HepG2 (cell line): ENCODE data around the gene TMSB15B. TPM values are rescaled to one million over a fixed set of nuclear protein-coding genes. Genes with fewer than 3 reads are reported as not detected.
"Not testable (repeated sequence)": the region's sequence is repeated elsewhere in the genome, so short reads cannot be mapped to it uniquely, and the experiment has no call there.

Source experiments
- ATAC-seq: fragments of 200-7000 bp; cut with Tn5 transposase; 3 replicates; pipeline ENCODE4 v1.9.1; 2020; ENCODE audit warnings: mild to moderate bottlenecking, moderate library complexity
- BruUV-seq: library from RNA; stranded (reverse); fragments of 400-500 nt; replicated peaks from 2 replicates; lab custom pipeline; 2021; lab: Mats Ljungman, UMichigan
- CTCF ChIA-PET: fragments of 300-600 bp; formaldehyde crosslinking; extraction: SDS; loops from one replicate; lab custom pipeline; 2021; ENCODE audit warnings: low total read pairs, inconsistent platforms, low intra/inter-chr PET ratio; lab: Yijun Ruan, JAX
- POLR2A ChIA-PET: fragments of 350-600 bp; sonication (Branson Sonifier 250); formaldehyde crosslinking; loops from one replicate; lab custom pipeline; 2020; ENCODE audit warnings: antibody characterized with exemption, inconsistent platforms; lab: Yijun Ruan, JAX
- DNase-seq: peaks from one replicate; pipeline ENCODE4 v3.0.0-alpha.2; 2015; ENCODE audit warnings: low spot score
- FAIRE-seq: peaks from 3 replicates; lab custom pipeline; 2011; peaks lifted over from hg19 to GRCh38; lab: Jason Lieb, UNC
- H2AFZ ChIP-seq: one replicate; pipeline ENCODE4 v1.6.1; 2011; ENCODE audit warnings: low read length, inconsistent platforms
- H3K27ac ChIP-seq: fragments of 300-600 bp; 3 replicates; pipeline ENCODE4 v1.8.0; 2011; ENCODE audit warnings: mixed run types, mild to moderate bottlenecking, mixed read lengths, low read length, inconsistent platforms; ENCODE audit not compliant: insufficient read depth; ENCODE audit errors: extremely low read length
- H3K27me3 ChIP-seq, 2 experiments: fragments of 200-600 bp in 1 of 2; 2 replicates in 1 of 2; 3 replicates in 1 of 2; pipeline versions ENCODE4 v1.6.0 to v1.8.0; 2011; ENCODE audit warnings: low read length in 2 of 2, mild to moderate bottlenecking in 2 of 2, moderate library complexity in 2 of 2, inconsistent platforms in 1 of 2; ENCODE audit not compliant: insufficient read depth in 2 of 2, control insufficient read depth in 1 of 2
- H3K36me3 ChIP-seq, 2 experiments: fragments of 200-600 bp in 1 of 2; replicated peaks in 1 of 2; 2 replicates in 1 of 2; 3 replicates in 1 of 2; pipeline versions ENCODE4 v1.5.1 to v1.8.0; 2011; ENCODE audit warnings: low read length in 2 of 2, inconsistent platforms in 1 of 2; ENCODE audit not compliant: insufficient read depth in 2 of 2, control insufficient read depth in 1 of 2
- H3K4me1 ChIP-seq: 2 replicates; pipeline ENCODE4 v1.5.1; 2012; ENCODE audit warnings: low read length, inconsistent platforms; ENCODE audit not compliant: insufficient read depth
- H3K4me2 ChIP-seq: 2 replicates; pipeline ENCODE4 v1.6.0; 2011; ENCODE audit warnings: low read depth, low read length, inconsistent platforms
- H3K4me3 ChIP-seq, 3 experiments: fragments of 200-600 bp in 1 of 3; sonication (generic), shearing (Covaris generic) in 1 of 3; replicated peaks in 1 of 3; 2 replicates each; pipeline ENCODE4 v1.5.1; 2011 to 2016; ENCODE audit warnings: low read length in 3 of 3, inconsistent platforms in 2 of 3, low read depth in 2 of 3, mild to moderate bottlenecking in 2 of 3, control low read depth in 1 of 3, mixed read lengths in 1 of 3; ENCODE audit not compliant: insufficient read depth in 1 of 3
- H3K79me2 ChIP-seq: one replicate; pipeline ENCODE4 v1.6.1; 2011; ENCODE audit warnings: low read length, inconsistent platforms; ENCODE audit not compliant: insufficient read depth
- H3K9ac ChIP-seq: 2 replicates; pipeline ENCODE4 v1.6.0; 2011; ENCODE audit warnings: mild to moderate bottlenecking, low read depth, low read length, inconsistent platforms; ENCODE audit not compliant: insufficient read depth
- H3K9me3 ChIP-seq: 2 replicates; pipeline ENCODE4 v1.5.1; 2012; ENCODE audit warnings: mild to moderate bottlenecking, low read length
- H4K20me1 ChIP-seq: 2 replicates; pipeline ENCODE4 v1.6.0; 2011; ENCODE audit warnings: inconsistent platforms, mild to moderate bottlenecking, low read length, moderate library complexity; ENCODE audit not compliant: insufficient read depth
- HNRNPL ChIP-seq: fragments of 200-400 bp; formaldehyde crosslinking; IDR thresholded peaks from 2 replicates; pipeline ENCODE4 v1.6.1; 2017; ENCODE audit warnings: mild to moderate bottlenecking, low read depth, low read length
- KMT2A ChIP-seq: sonication (generic); formaldehyde crosslinking; IDR thresholded peaks from 2 replicates; pipeline ENCODE4 v1.4.0; 2020; ENCODE audit warnings: missing genetic modification reagents
- PRMT3 ChIP-seq: sonication (generic); formaldehyde crosslinking; IDR thresholded peaks from 2 replicates; pipeline ENCODE4 v1.8.1; 2022; ENCODE audit warnings: low read depth, mild to moderate bottlenecking, moderate library complexity, missing genetic modification reagents, borderline replicate concordance
- THYN1 ChIP-seq: sonication (generic); formaldehyde crosslinking; IDR thresholded peaks from 2 replicates; pipeline ENCODE4 v1.8.1; 2023; ENCODE audit warnings: low read depth, mild to moderate bottlenecking, moderate library complexity, missing genetic modification reagents, borderline replicate concordance
- ZNF317 ChIP-seq: sonication (generic); formaldehyde crosslinking; IDR thresholded peaks from 2 replicates; pipeline ENCODE4 v1.5.0; 2020; ENCODE audit warnings: mild to moderate bottlenecking, missing genetic modification reagents
- ZNF335 ChIP-seq: sonication (generic); formaldehyde crosslinking; IDR thresholded peaks from 2 replicates; pipeline ENCODE4 v1.4.0; 2020; ENCODE audit warnings: missing genetic modification reagents
- ZNF652 ChIP-seq: IDR thresholded peaks from 2 replicates; pipeline ENCODE4 v1.6.1; 2016; ENCODE audit warnings: low read depth, borderline replicate concordance
- ZNF777 ChIP-seq: sonication (generic); formaldehyde crosslinking; IDR thresholded peaks from 2 replicates; pipeline ENCODE4 v1.4.0; 2020; ENCODE audit warnings: missing genetic modification reagents
- WGBS: methylation state at CpG from one replicate; pipeline ENCODE4 v1.1.6; 2017; ENCODE audit warnings: low lambda C conversion rate; 5-methylcytosine and 5-hydroxymethylcytosine counted together
- in situ Hi-C: cut with HindIII; loops from 2 replicates; pipeline ENCODE4 v1.10.0; 2017; ENCODE audit warnings: low pct_unique_long_range_greater_than_20kb; ENCODE audit not compliant: extremely low pct_ligation_motif_present
- intact Hi-C: fragments of 100-400 bp; cut with micrococcal nuclease; formaldehyde crosslinking; loops from one replicate; pipeline ENCODE4 v1.10.0; 2022; ENCODE audit not compliant: unreplicated experiment
- polyA plus RNA-seq, 8 experiments: library from polyadenylated mRNA; depleted of rRNA in 3 of 8; stranded (reverse) in 7 of 8; unstranded in 1 of 8; fragments of >200 nt; fragmentation: Illumina TruSeq in 4 of 8; extraction: Trizol in 4 of 8; gene quantifications; 2 replicates each; pipeline versions ENCODE4 v1.2.1 to v1.2.3, GENCODE V29; 2011 to 2016; ENCODE audit warnings: low read depth in 4 of 8, missing spikeins in 1 of 8, mixed read lengths in 1 of 8; ENCODE audit not compliant: insufficient read depth in 1 of 8
- total RNA-seq, 5 experiments: library from RNA; depleted of rRNA; stranded (reverse); fragments of >200 nt; fragmentation: Illumina TruSeq; extraction: Trizol; gene quantifications; 2 replicates each; pipeline ENCODE4 v1.2.3, GENCODE V29; 2016; ENCODE audit warnings: low read depth in 1 of 5

The TMSB15B gene
- total and polyA plus RNA-seq, 2 of the 13 experiments (the other 11 are each of a cell fraction or from before 2014, with no cell fraction given) = not detected

DNA sequence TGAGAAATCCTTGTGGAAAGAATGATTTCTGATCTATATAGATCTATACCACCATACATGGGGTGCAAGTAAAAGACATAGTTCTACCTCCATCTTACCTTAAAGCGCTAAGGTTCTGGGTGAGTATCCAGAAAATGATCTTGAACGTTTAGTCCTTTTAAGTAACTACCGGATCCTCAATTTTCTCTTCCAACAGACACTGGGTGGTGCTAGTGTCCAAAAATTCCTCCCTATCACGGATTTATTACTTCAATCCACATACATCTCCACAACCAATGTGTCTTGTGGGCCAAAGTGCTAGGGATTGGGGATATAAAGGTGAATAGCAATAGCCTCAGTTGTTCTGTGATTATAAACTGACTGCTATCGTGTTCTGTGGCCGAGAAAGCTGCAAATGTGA lies 1.8 kb upstream of the TMSB15B start:
- CTCF ChIA-PET, H3K79me2 ChIP-seq, BruUV-seq, DNase-seq, H4K20me1 ChIP-seq, H3K27me3 ChIP-seq, H2AFZ ChIP-seq, H3K4me1 ChIP-seq, H3K9ac ChIP-seq, in situ Hi-C loops, H3K4me3 ChIP-seq, H3K9me3 ChIP-seq, FAIRE-seq, H3K27ac ChIP-seq, intact Hi-C loops, ATAC-seq, H3K4me2 ChIP-seq, POLR2A ChIA-PET, H3K36me3 ChIP-seq: not testable (repeated sequence)
- WGBS = no CpG with 5 or more reads among the region's 6 CpGs

DNA sequence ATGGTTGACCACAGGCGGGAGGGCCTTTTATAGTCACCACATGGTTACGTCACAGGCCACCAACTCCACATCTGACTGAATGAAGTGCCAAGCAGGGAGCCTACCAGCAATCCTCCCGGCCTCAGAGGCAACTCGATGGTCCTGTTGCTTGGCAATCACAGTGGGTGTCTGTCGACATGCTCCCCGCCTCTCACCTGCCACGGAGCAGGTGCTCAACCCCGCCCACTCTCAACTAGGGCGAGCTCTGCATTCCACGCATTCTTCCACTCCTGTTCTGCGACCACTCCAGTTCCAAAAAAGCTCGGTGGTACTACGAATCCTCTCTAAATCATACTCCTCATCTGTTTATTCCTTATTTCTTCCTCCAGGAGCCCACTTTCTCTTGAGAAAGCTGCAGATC lies 21.1 kb downstream of the TMSB15B start:
- H3K4me2 ChIP-seq, H3K27me3 ChIP-seq, ATAC-seq, H3K36me3 ChIP-seq, H3K79me2 ChIP-seq, H4K20me1 ChIP-seq, DNase-seq, H3K9ac ChIP-seq, H3K4me1 ChIP-seq, BruUV-seq, CTCF ChIA-PET, in situ Hi-C loops, H3K9me3 ChIP-seq, intact Hi-C loops, H3K4me3 ChIP-seq, H3K27ac ChIP-seq, H2AFZ ChIP-seq, FAIRE-seq, POLR2A ChIA-PET: not testable (repeated sequence)
- no CpG with 5 or more reads among the region's 13 CpGs for WGBS

DNA sequence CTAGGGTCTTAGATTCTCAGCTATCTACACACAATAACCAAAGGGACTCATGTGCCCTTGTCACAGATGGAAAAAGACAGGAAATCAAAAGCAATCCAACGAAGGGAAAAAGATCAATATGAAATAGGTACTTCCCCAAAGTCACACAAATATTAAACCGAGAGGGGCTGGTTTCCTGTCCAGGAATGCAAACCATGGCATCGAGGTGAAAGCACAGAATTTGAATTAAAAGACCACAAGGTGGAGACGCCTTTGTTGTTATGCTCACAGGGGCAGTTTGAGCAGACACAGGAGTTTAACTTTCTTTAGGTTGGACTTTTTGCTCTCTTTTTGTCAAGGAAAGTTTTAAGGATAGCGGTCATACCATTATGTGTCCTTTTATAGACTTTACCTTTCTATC lies 36.8 kb downstream of the TMSB15B start:
- FAIRE-seq (no peak), DNase-seq (no peak), ATAC-seq (no peak)
- no peak overlapping the region for H3K4me3 ChIP-seq
- no peaks in the 10 kb centered on the region for H3K36me3 ChIP-seq
- H3K9ac ChIP-seq = no peak overlapping the region
- no peak overlapping the region for H3K27ac ChIP-seq
- H4K20me1 ChIP-seq = no peaks in the 10 kb centered on the region
- H3K4me1 ChIP-seq = no peaks in the 10 kb centered on the region
- H3K4me2 ChIP-seq = no peak overlapping the region
- ChIA-PET POLR2A (no interaction called here), CTCF (no interaction called here)
- no peaks in the 10 kb centered on the region for H3K27me3 ChIP-seq
- in situ Hi-C loops (no loop called here), intact Hi-C loops (no loop called here)
- no peaks in the 10 kb centered on the region for H3K9me3 ChIP-seq
- H2AFZ ChIP-seq = no peak overlapping the region
- BruUV-seq = no TSS peak
- H3K79me2 ChIP-seq = no peaks in the 10 kb centered on the region
- WGBS = 5% methylated on average over 5 of the region's 5 CpGs
- no peak for TF ChIP-seq ZNF652 (CRISPR knock-in tag)
- no peak for TF ChIP-seq PRMT3 (CRISPR knock-in tag)
- TF ChIP-seq ZNF317 (CRISPR knock-in tag) = no peak
- no peak for TF ChIP-seq HNRNPL
- TF ChIP-seq ZNF777 (CRISPR knock-in tag) = no peak
- TF ChIP-seq THYN1 (CRISPR knock-in tag) = no peak
- TF ChIP-seq KMT2A = no peak
- no peak for TF ChIP-seq ZNF335
